Mesendoderm (in vitro differentiated cells): ENCODE data around the gene FN3KRP. TPM values are rescaled to one million over a fixed set of nuclear protein-coding genes. Genes with fewer than 3 reads are reported as not detected.

Experiments
- DNase-seq: peaks from one replicate; pipeline ENCODE4 v3.0.0; 2013
- H2AK5ac ChIP-seq: 2 replicates; pipeline ENCODE4 v1.6.1; 2013; ENCODE audit warnings: low read length, inconsistent platforms
- H2BK120ac ChIP-seq: 2 replicates; pipeline ENCODE4 v1.6.1; 2013; ENCODE audit warnings: low read depth, mild to moderate bottlenecking, low read length, moderate library complexity, mixed read lengths
- H2BK15ac ChIP-seq: replicated peaks from 2 replicates; pipeline ENCODE4 v1.6.1; 2013; ENCODE audit warnings: low read depth, mild to moderate bottlenecking, moderate library complexity
- H2BK5ac ChIP-seq: 2 replicates; pipeline ENCODE4 v1.6.1; 2013; ENCODE audit warnings: low read length, inconsistent platforms
- H3K18ac ChIP-seq: 2 replicates; pipeline ENCODE4 v1.6.1; 2013; ENCODE audit warnings: mild to moderate bottlenecking, low read length, mixed read lengths
- H3K23ac ChIP-seq: one replicate; pipeline ENCODE4 v1.6.1; 2013; ENCODE audit warnings: low read length
- H3K27ac ChIP-seq: 2 replicates; pipeline ENCODE4 v1.5.1; 2013; ENCODE audit warnings: low read depth, mild to moderate bottlenecking, inconsistent platforms, low read length, moderate library complexity
- H3K27me3 ChIP-seq: 2 replicates; pipeline ENCODE4 v1.6.1; 2013; ENCODE audit warnings: low read length, control low read depth, mild to moderate bottlenecking, inconsistent platforms; ENCODE audit not compliant: insufficient read depth, poor library complexity
- H3K36me3 ChIP-seq: 2 replicates; pipeline ENCODE4 v1.6.1; 2013; ENCODE audit warnings: low read length, inconsistent platforms; ENCODE audit not compliant: control insufficient read depth, insufficient read depth
- H3K4ac ChIP-seq: one replicate; pipeline ENCODE4 v1.6.1; 2013; ENCODE audit warnings: low read depth, mild to moderate bottlenecking, low read length, moderate library complexity
- H3K4me1 ChIP-seq: 2 replicates; pipeline ENCODE4 v1.6.1; 2013; ENCODE audit warnings: low read depth, low read length, inconsistent platforms; ENCODE audit not compliant: control insufficient read depth
- H3K4me2 ChIP-seq: 2 replicates; pipeline ENCODE4 v1.6.1; 2013; ENCODE audit warnings: low read length
- H3K4me3 ChIP-seq: 2 replicates; pipeline ENCODE4 v1.5.1; 2013; ENCODE audit warnings: mild to moderate bottlenecking, low read length
- H3K56ac ChIP-seq: one replicate; pipeline ENCODE4 v1.6.1; 2013; ENCODE audit warnings: low read length
- H3K79me1 ChIP-seq: 2 replicates; pipeline ENCODE4 v1.6.1; 2013; ENCODE audit warnings: low read length, inconsistent platforms
- H3K79me2 ChIP-seq: 2 replicates; pipeline ENCODE4 v1.6.1; 2013; ENCODE audit warnings: mild to moderate bottlenecking, low read length; ENCODE audit not compliant: control insufficient read depth, insufficient read depth
- H3K9ac ChIP-seq: 2 replicates; pipeline ENCODE4 v1.6.1; 2013; ENCODE audit warnings: low read length, inconsistent platforms
- H4K5ac ChIP-seq: one replicate; pipeline ENCODE4 v1.6.1; 2013; ENCODE audit warnings: low read length
- H4K8ac ChIP-seq: one replicate; pipeline ENCODE4 v1.6.1; 2013; ENCODE audit warnings: low read depth, mild to moderate bottlenecking, control low read depth, low read length, moderate library complexity
- WGBS: extraction: QIAGEN DNeasy Blood & Tissue Kit; methylation state at CpG from one replicate; pipeline ENCODE4 v1.1.7; 2013; ENCODE audit warnings: low lambda C conversion rate, missing lambda C conversion rate; ENCODE audit not compliant: insufficient coverage; ENCODE audit errors: extremely low coverage; 5-methylcytosine and 5-hydroxymethylcytosine counted together
- polyA plus RNA-seq, 2 experiments: library from polyadenylated mRNA; stranded (reverse); fragments of 200-250 nt; gene quantifications; one replicate each; pipeline ENCODE4 v1.2.3, GENCODE V29; 2013

FN3KRP gene, protein sequence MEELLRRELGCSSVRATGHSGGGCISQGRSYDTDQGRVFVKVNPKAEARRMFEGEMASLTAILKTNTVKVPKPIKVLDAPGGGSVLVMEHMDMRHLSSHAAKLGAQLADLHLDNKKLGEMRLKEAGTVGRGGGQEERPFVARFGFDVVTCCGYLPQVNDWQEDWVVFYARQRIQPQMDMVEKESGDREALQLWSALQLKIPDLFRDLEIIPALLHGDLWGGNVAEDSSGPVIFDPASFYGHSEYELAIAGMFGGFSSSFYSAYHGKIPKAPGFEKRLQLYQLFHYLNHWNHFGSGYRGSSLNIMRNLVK
- polyA plus RNA-seq (2013, experiment 1 of 2), result 15.6 TPM
- 15.8 TPM for polyA plus RNA-seq (2013, experiment 2 of 2)

DNA sequence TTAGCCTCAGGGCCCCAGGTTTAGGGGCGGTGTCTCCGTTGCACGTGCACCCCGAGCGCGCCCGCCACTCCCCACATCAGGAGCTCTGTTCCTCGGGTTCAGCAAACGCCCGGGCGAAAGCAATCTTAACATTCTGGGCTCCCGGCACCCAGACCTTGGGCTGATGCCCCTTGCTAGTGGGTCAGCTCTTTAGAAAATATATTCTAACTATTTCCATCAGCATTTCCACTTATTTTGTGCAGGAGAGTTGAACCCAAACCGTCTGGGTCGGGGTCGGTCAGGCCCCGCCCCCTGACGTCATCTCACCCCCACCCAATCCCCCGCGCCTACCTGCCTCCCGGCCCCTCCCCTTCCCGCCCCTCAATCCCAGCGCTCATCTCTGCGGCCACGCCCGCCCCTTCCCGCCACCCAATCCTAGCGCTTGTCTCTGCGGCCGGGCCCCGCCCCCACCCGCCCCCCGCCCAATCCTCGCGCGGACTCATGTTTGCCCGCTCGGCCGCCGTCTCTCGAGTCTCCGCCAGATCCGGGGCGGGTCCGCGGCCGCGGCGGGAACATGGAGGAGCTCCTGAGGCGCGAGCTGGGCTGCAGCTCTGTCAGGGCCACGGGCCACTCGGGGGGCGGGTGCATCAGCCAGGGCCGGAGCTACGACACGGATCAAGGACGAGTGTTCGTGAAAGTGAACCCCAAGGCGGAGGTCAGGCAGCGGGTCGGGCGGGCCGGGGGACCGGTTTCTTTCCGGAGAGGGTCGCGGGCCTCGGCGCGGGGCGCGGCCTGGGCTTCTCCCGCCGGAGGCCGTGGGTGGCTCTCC is at the start of gene FN3KRP:
Gene FN3KRP, plus strand, starts transcription at position 504 of the 808 bp plus-strand sequence. Its CDS starts 50 bp downstream, at position 554.
- no peak within 1 kb of the TSS for H2BK120ac ChIP-seq
- H3K27me3 ChIP-seq, result no peaks in the 10 kb centered on the region
- no peak within 1 kb of the TSS for H4K8ac ChIP-seq
- H2BK15ac ChIP-seq, result no peak within 1 kb of the TSS
- no peak within 1 kb of the TSS for H3K23ac ChIP-seq
- H2AK5ac ChIP-seq, result no peak within 1 kb of the TSS
- H3K4me3 ChIP-seq, result peak within 1 kb of the TSS; percentile 76
- H3K4me2 ChIP-seq, result peak within 1 kb of the TSS; percentile 88
- peak within 1 kb of the TSS; percentile 87 for H3K56ac ChIP-seq
- H3K27ac ChIP-seq, result no peak within 1 kb of the TSS
- H3K4me1 ChIP-seq, result no peaks in the 10 kb centered on the region
- no CpG with 5 or more reads among the region's 75 CpGs for WGBS
- peak within 1 kb of the TSS; percentile 84 for H3K9ac ChIP-seq
- DNase-seq, result peak; percentile 97
- no peak within 1 kb of the TSS for H4K5ac ChIP-seq
- peaks cover 4% of the 10 kb centered on the region for H3K79me1 ChIP-seq
- H3K36me3 ChIP-seq, result no peaks in the 10 kb centered on the region
- no peak within 1 kb of the TSS for H2BK5ac ChIP-seq
- no peak within 1 kb of the TSS for H3K4ac ChIP-seq
- no peaks in the 10 kb centered on the region for H3K79me2 ChIP-seq
- H3K18ac ChIP-seq, result peak within 1 kb of the TSS; percentile 21

DNA sequence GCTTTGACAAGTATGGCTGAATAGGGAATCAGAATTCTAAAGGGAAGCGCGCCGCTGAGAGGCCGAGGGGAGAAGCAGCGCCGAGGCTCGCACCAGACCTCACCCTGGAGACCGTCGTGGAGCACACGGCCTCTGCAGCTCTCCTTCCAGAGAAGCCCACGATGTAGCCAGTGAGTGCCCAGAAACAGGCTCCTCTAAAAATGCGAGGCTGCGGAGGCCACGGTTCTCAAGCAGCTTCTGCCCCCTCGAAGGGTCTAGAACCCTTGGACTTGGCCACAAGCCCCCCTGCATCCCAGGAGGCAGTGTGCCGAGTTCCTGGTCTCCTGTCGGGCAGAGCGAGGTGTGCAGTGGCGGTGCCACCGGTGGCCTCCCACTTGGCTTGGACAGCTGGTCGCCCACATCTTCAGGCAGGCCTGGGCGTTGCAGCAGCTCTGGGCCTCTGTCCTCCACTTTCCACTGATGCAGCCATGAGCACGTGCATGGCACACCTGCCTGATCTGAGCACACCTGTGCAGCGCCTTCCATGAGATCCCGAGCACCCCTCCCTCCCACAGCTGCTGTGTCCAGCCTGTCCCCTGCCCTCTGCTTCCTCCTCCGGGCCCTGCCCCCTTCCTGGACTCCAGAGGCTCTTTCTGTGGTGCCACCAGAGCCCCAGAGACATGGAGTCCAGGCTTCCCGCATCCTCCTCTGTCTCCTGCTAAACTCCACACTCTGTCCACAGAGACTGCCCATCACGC is 49.4 kb upstream of the FN3KRP start:
- Histone ChIP-seq H3K9ac (no peak overlapping the region), H3K36me3 (no peaks in the 10 kb centered on the region), H3K4me2 (no peak overlapping the region), H3K23ac (no peak overlapping the region), H3K79me2 (no peaks in the 10 kb centered on the region), H3K4me1 (peaks cover 2% of the 10 kb centered on the region), H3K56ac (no peak overlapping the region), H3K27me3 (no peaks in the 10 kb centered on the region), H4K8ac (no peak overlapping the region), H4K5ac (no peak overlapping the region), H2BK15ac (no peak overlapping the region), H3K18ac (no peak overlapping the region), H3K79me1 (no peaks in the 10 kb centered on the region), H2BK5ac (no peak overlapping the region), H2AK5ac (no peak overlapping the region), H3K27ac (no peak overlapping the region), H3K4ac (no peak overlapping the region), H3K4me3 (no peak overlapping the region), H2BK120ac (no peak overlapping the region)
- no peak for DNase-seq
- WGBS, result no CpG with 5 or more reads among the region's 28 CpGs

DNA sequence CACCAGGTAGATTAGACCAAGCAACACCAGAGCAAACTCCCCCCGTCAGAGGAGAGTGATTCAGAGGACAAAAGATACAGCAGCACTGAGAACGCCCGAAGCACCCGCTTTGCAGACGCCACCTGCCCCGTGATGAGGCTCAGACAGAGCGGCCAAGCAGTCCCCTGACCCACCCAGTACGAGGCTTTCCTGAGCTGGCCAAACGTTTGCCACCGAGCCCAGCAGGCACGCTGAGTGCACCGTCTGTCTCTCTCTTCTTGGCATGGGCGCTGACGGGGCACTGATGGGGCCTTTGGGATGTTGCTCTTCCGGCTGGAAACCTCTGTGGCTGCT is 48.9 kb upstream of the FN3KRP start:
- WGBS, result no CpG with 5 or more reads among the region's 15 CpGs
- Histone ChIP-seq H3K9ac (no peak overlapping the region), H3K79me2 (no peaks in the 10 kb centered on the region), H3K27me3 (no peaks in the 10 kb centered on the region), H2BK15ac (no peak overlapping the region), H3K4me2 (no peak overlapping the region), H3K4me1 (peaks cover 2% of the 10 kb centered on the region), H3K23ac (no peak overlapping the region), H2AK5ac (no peak overlapping the region), H2BK120ac (no peak overlapping the region), H3K4me3 (no peak overlapping the region), H3K56ac (no peak overlapping the region), H2BK5ac (no peak overlapping the region), H3K18ac (no peak overlapping the region), H3K79me1 (no peaks in the 10 kb centered on the region), H4K5ac (no peak overlapping the region), H3K4ac (no peak overlapping the region), H4K8ac (no peak overlapping the region), H3K27ac (no peak overlapping the region), H3K36me3 (no peaks in the 10 kb centered on the region)
- no peak for DNase-seq

DNA sequence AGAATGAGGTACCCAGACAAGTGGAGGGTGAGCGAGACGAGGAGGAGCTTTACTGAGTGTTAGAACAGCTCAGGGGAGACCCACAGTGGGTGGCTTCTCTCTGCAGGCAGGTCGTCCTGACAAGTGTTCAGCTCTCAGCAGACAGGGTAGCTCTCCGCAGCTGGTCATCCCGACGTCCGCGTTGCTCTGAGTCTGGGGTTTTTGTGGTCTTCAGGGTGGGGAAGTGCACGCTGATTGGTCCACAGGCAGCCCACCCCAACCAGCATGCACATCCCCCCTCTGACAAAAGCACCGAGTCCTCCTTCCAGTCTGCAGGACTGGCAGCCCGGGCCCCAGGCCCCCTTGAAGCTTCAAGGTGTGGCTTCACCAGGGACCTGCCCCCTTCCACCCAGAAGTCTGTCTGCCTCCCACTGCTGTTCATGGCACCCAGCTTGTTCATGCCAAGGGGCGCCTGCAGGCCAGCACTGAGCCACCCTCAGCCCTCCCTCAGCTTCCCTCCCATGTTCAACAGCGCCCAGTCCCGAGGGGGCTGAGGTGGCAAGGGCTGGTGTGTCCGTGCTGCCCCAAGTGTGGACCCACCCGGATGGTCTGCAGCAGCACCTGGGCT is 48.4 kb upstream of the FN3KRP start:
- H3K27ac ChIP-seq, result no peak overlapping the region
- H3K56ac ChIP-seq, result peak overlapping the region; percentile 60
- no peaks in the 10 kb centered on the region for H3K79me1 ChIP-seq
- H3K18ac ChIP-seq, result no peak overlapping the region
- no peak overlapping the region for H3K23ac ChIP-seq
- H3K9ac ChIP-seq, result peak overlapping the region; percentile 44
- no peak overlapping the region for H3K4ac ChIP-seq
- no peak overlapping the region for H3K4me2 ChIP-seq
- H2BK120ac ChIP-seq, result no peak overlapping the region
- no CpG with 5 or more reads among the region's 16 CpGs for WGBS
- H3K36me3 ChIP-seq, result no peaks in the 10 kb centered on the region
- peaks cover 2% of the 10 kb centered on the region for H3K4me1 ChIP-seq
- no peak overlapping the region for H4K8ac ChIP-seq
- H2AK5ac ChIP-seq, result no peak overlapping the region
- no peak overlapping the region for H4K5ac ChIP-seq
- no peak overlapping the region for H2BK5ac ChIP-seq
- no peaks in the 10 kb centered on the region for H3K27me3 ChIP-seq
- no peak for DNase-seq
- no peak overlapping the region for H2BK15ac ChIP-seq
- H3K4me3 ChIP-seq, result no peak overlapping the region
- H3K79me2 ChIP-seq, result no peaks in the 10 kb centered on the region

DNA sequence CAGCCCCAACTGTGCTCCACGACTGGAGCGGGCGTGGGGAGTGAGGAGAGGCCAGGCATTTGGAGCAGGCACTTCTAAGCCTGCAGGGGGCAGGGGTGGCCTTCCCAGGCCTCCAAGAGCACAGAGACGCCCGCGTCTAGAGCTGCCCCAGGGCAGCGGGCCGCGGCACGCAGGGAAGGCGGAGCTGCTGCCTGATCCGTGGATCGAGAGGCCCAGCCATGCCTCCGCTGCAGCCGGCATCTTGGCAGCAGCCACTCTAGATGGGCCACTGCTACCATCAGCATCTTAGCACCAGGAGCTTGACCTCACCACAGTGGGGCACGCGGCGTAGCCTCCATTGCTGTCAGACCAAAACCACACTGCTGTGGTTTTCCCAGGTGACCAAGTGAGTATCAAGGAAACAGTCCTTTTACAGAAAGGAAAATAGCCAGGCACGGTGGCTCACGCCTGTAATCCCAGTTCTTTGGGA is 47.8 kb upstream of the FN3KRP start:
- peak overlapping the region; percentile 90 for H3K56ac ChIP-seq
- H3K23ac ChIP-seq, result no peak overlapping the region
- H2BK120ac ChIP-seq, result no peak overlapping the region
- no peaks in the 10 kb centered on the region for H3K79me2 ChIP-seq
- no peak overlapping the region for H4K8ac ChIP-seq
- no peak overlapping the region for H3K4me3 ChIP-seq
- no peak overlapping the region for H3K27ac ChIP-seq
- H3K4me2 ChIP-seq, result no peak overlapping the region
- H3K4me1 ChIP-seq, result peaks cover 2% of the 10 kb centered on the region
- peak; percentile 88 for DNase-seq
- no peak overlapping the region for H2AK5ac ChIP-seq
- H3K9ac ChIP-seq, result peak overlapping the region; percentile 48
- H3K36me3 ChIP-seq, result no peaks in the 10 kb centered on the region
- no peak overlapping the region for H3K4ac ChIP-seq
- no peak overlapping the region for H3K18ac ChIP-seq
- H3K79me1 ChIP-seq, result no peaks in the 10 kb centered on the region
- H2BK15ac ChIP-seq, result no peak overlapping the region
- WGBS, result no CpG with 5 or more reads among the region's 20 CpGs
- no peak overlapping the region for H2BK5ac ChIP-seq
- no peaks in the 10 kb centered on the region for H3K27me3 ChIP-seq
- H4K5ac ChIP-seq, result no peak overlapping the region
